ENCODE measurements around the gene TIAM2. TPM values are rescaled to one million over a fixed set of nuclear protein-coding genes. Genes with fewer than 3 reads are reported as not detected.
A peak's percentile ranks its signal among the peaks of the same experiment; 100 is the strongest.

Gene TIAM2
- total and polyA plus RNA-seq, 12 donors, result 4.3 to 22.5 (median 11.8) TPM

- Histone ChIP-seq H3K9me3 (no peaks in the 10 kb centered on the region), H3K36me3 (peaks cover 0 to 4% (median 0%) of the 10 kb centered on the region in 9 donors), H3K27ac (no peak overlapping the region), H3K4me3 (no peak overlapping the region), H3K4me1 (peaks cover 0 to 5% (median 0%) of the 10 kb centered on the region in 9 donors), H3K27me3 (no peaks in the 10 kb centered on the region)
- DNase-seq (no peak), ATAC-seq (no peak)
- no peak for TF ChIP-seq CTCF (IDR thresholded peaks at IDR 0.05)
- WGBS, 2 donors, result 82 to 84% methylated on average over 9 of the region's 9 CpGs
- intact Hi-C loops (cut with DNase I), result no loop called here
These were observed 137.5 kb downstream of the TIAM2 start for GRCh38 chr6:155132617-155133016.

- Histone ChIP-seq H3K9me3 (no peaks in the 10 kb centered on the region), H3K4me1 (peaks cover 5 to 35% (median 25%) of the 10 kb centered on the region in 9 donors), H3K27me3 (no peaks in the 10 kb centered on the region), H3K4me3 (no peak overlapping the region), H3K27ac (no peak overlapping the region), H3K36me3 (peaks cover 0 to 4% (median 0%) of the 10 kb centered on the region in 9 donors)
- 60 to 67% methylated on average over 1 of the region's 1 CpG for WGBS, 2 donors
- intact Hi-C loops (cut with DNase I), result no loop called here
- TF ChIP-seq CTCF (IDR thresholded peaks at IDR 0.05), result no peak
- no peak for DNase-seq
- ATAC-seq, result peak in 1 of 8 donors; percentile 13
These were observed 145.9 kb downstream of the TIAM2 start for GRCh38 chr6:155141002-155141401.

GRCh38 chr6:155141512-155141911, 146.4 kb downstream of the TIAM2 start:
- 87 to 88% methylated on average over 2 of the region's 2 CpGs for WGBS, 2 donors
- TF ChIP-seq CTCF (IDR thresholded peaks at IDR 0.05), result no peak
- Histone ChIP-seq H3K9me3 (no peaks in the 10 kb centered on the region), H3K27me3 (no peaks in the 10 kb centered on the region), H3K36me3 (peaks cover 0 to 4% (median 0%) of the 10 kb centered on the region in 9 donors), H3K27ac (peak overlapping the region in 1 of 10 donors; percentile 26), H3K4me3 (no peak overlapping the region), H3K4me1 (peaks cover 5 to 35% (median 25%) of the 10 kb centered on the region in 9 donors)
- DNase-seq (no peak), ATAC-seq (no peak)
- intact Hi-C loops (cut with DNase I), result no loop called here

- ATAC-seq (peak in 5 of 8 donors; percentile 31 to 50 (median 46)), DNase-seq (no peak)
- no peak for TF ChIP-seq CTCF (IDR thresholded peaks at IDR 0.05)
- Histone ChIP-seq H3K4me1 (peaks cover 5 to 35% (median 25%) of the 10 kb centered on the region in 9 donors), H3K27ac (peak overlapping the region in 7 of 10 donors; percentile 6 to 66 (median 33)), H3K9me3 (no peaks in the 10 kb centered on the region), H3K4me3 (peak overlapping the region in 5 of 10 donors; percentile 19 to 32 (median 25)), H3K27me3 (no peaks in the 10 kb centered on the region), H3K36me3 (peaks cover 0 to 4% (median 0%) of the 10 kb centered on the region in 9 donors)
- WGBS, 2 donors, result 49 to 65% methylated on average over 13 of the region's 13 CpGs
- intact Hi-C loops (cut with DNase I), result no loop called here
These were observed 147.3 kb downstream of the TIAM2 start for GRCh38 chr6:155142168-155143028.
